HL-60/S4 treated with phorbol 12-myristate 13-acetate at 8.2 ng/mL for 4 days and 3 days (cell line): ENCODE results near the gene MZF1.
"Not testable (repeated sequence)": the region's sequence is repeated elsewhere in the genome, so short reads cannot be mapped to it uniquely, and the experiment has no call there.

Experiments
- in situ Hi-C: fragments of 300-500 bp; cut with MboI; formaldehyde crosslinking; loops from 2 replicates; pipeline ENCODE4 v1.15.0; 2022; ENCODE audit warnings: low sequenced_read_pairs

MZF1 gene

GRCh38 chr19:58572818-58573657 is at the start of gene MZF1:
TSS of gene MZF1 (minus strand) at chr19:58573335. CDS start at chr19:58571389, 1,946 bp downstream.
- in situ Hi-C loops = no loop called here

DNA sequence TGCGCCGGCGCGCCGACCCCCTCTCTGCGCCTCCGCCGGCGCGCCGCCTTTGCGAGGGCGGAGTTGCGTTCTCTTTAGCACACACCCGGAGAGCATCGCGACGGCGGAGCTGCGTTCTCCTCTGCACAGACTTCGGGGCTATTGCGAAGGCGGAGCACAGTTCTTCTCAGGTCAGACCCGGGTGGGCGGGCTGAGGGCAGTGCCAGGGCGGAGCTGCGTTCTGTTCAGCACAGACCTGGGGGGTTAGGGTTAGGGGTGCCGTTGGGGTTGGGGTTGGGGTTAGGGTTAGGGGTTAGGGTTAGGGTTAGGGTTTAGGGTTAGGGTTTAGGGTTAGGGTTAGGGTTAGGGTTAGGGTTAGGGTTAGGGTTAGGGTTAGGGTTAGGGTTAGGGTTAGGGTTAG is 34.1 kb upstream of the MZF1 start:
- in situ Hi-C loops = not testable (repeated sequence)

DNA sequence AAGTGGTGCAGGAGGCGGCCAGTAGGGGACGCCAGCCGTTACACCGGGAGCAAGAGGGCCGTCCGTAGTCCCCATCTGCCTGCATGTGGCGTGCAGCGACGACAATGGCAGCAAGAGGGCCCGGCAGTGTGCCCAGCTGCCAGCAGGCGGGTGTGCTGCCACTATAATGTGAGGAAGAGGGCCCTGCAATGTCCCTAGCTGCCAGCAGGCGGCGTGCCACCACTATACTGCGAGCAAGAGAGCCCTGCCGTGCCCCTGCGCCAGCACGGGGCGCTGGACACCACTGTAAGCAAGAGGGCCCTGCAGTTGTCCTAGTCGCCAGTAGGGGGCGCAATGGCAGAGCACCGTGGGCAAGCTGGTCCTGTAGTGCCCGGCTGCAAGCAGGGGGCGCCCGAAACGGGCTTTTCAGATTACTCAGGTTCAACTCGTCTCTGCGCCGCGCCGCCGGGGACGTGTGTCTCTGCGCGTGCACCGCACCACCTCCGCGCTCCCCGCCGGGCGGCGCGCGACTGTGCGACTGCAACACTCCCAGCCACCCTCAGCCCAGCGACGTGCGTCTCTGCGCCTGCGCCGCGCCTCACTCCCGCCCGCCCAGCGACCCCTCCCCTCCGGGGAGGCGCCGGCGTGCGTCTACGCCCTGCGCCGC is 33.2 kb upstream of the MZF1 start:
- in situ Hi-C loops = not testable (repeated sequence)

DNA sequence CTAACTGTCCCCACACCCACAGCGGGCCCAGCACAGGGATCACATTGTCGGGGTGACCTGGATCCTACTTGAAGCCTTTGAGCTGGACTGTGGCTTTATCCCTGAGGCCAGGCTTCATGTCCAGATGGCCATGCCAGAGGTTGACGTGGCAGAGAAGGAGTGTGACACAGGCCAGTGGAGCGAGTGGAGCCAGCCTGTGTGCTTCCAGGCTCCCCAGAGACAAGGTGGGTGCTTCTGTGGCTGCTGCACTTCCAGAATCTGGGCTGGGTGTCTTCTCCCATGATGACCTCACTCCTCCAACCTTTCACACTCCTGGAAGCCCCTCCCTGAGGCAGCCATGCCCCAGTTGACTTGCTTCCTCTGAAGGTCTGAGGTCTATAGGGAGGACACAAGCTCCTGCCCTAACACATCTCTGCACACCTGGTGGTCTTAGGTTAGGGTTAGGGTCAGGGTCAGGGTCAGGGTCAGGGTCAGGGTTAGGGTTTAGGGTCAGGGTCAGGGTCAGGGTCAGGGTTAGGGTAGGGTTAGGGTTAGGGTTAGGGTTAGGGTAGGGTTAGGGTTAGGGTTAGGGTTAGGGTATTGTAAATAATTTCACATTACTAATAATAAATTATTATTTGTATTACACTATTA is 13.1 kb upstream of the MZF1 start:
- in situ Hi-C loops = no loop called here

- in situ Hi-C loops = no loop called here
Measured at GRCh38 chr19:58585442-58586132, 12.5 kb upstream of the MZF1 start.

- in situ Hi-C loops = no loop called here
Measured at GRCh38 chr19:58584498-58585441, 11.6 kb upstream of the MZF1 start.

DNA sequence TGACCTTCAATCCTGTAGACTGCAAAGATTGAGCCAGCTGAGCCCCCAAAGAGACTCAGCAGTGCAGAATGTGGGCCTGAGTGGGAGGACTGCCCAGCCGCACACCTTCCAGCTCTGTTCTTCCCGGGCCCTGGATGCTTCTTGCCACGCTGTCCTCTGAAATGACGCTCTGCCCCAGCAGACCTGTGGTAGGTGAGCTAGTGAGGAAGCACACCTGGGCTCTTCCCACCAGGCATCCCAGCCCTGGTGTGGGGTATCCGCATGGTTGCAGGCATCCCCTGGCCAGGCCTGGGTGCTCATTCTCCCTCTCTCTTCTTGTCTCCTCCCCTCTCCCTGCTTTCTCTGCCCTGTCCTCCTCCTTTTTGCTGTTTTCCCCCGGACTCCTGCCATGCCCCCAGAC is 9.8 kb upstream of the MZF1 start:
- in situ Hi-C loops = no loop called here

DNA sequence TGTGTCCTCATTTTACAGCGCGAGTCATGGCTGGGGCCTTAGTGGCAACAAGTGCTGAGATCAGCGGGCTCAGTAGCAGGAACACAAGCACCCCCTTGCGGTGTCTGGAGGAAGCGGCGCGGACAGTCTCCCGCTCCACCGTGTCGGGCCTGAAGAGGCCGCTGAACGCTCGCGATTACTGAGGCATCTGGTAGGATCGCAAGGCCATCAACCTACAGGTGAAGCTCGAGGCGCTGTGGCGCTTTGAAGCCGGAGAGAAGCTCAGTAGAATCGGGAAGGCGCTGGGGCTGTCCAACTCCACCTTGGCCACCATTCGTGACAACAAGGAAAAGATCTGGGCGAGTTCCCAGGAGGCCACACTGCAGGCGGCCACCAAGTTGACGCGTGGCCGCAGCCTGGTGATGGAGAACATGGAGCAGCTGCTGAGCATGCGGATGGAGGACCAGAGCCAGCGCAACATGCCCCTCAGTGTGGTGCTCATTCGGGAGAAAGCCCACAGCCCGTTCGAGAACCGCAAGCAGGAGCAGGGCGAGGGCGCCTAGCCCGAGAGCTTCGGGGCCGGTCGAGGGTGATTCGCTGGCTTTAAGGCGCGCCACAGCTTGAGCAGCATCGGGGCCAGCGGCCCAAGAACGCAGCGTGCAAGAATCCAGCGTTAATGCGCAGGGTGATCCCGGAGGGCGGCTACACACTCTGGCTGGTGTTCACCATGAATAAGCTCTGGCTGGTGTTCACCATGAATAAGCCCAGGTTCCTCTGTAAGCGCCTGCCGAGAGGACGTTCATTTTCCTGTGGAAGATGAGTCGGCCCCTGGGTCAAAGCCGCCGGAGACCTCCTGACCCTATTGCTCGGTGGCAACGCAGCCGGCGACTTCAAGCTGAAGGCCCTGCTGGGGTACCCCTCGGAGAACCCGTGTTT is 8.3 kb upstream of the MZF1 start:
- in situ Hi-C loops = no loop called here

GRCh38 chr19:58579473-58580142 is 6.5 kb upstream of the MZF1 start:
- in situ Hi-C loops = no loop called here

DNA sequence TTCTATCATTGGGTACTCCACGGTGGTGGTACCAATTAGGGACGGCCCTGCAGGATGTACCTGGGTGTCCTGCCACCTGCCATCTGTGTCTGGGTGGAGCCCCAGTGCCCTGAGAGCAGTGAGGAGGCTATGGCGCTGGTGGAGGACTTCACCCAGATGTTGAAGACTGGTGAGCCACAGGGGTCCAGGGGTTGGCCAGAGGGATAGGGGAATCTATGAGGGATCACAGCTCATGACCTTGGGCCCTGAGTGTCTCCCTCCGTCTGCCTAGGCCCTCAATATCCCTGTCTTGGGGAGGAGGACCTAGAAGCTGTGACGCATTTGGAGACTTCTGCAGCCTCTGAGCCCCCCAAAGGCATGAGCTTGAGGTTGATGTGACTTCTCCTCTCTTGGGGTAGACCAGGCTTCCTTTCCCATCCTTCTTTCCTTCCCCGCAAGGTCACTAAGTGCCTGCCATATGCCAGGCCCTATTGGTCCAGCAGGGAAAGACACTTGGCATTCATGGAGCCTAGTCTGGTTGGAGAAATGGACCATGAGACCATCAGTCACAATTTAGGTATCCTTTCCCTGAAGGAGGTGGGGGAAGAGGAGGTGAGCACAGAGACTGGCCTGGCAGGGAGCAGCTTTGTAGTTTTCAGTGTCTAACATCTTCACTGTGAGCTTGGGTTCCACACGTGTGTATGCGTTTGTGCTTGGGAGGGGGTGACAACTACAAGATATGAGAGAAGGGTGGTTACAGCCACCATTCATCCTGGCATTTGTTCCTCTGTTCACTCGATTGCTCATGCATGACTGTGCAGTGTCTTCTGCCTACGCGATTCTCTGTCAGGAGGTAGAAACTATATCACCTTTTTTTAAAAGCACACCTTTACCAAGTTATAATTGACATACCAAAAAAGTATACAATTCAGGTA is 5.1 kb upstream of the MZF1 start:
- in situ Hi-C loops = no loop called here

DNA sequence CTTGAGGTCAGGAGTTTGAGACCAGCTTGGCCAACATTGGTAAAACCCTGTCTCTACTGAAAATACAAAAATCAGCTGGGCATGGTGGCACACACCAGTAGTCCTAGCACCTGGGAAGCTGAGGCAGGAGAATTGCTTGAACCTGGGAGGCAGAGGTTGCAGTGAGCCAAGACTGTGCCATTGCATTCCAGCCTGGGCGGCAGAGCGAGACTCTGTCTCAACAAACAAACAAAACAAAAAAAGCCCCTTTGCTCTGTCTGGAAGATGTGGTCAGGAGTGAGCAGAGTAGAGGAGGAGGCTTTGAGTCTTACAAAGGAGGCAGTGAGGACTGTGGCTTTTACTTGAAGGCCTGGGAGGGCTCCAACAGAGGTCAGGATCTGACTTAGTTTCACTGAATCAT is 4.4 kb upstream of the MZF1 start:
- in situ Hi-C loops = not testable (repeated sequence)

DNA sequence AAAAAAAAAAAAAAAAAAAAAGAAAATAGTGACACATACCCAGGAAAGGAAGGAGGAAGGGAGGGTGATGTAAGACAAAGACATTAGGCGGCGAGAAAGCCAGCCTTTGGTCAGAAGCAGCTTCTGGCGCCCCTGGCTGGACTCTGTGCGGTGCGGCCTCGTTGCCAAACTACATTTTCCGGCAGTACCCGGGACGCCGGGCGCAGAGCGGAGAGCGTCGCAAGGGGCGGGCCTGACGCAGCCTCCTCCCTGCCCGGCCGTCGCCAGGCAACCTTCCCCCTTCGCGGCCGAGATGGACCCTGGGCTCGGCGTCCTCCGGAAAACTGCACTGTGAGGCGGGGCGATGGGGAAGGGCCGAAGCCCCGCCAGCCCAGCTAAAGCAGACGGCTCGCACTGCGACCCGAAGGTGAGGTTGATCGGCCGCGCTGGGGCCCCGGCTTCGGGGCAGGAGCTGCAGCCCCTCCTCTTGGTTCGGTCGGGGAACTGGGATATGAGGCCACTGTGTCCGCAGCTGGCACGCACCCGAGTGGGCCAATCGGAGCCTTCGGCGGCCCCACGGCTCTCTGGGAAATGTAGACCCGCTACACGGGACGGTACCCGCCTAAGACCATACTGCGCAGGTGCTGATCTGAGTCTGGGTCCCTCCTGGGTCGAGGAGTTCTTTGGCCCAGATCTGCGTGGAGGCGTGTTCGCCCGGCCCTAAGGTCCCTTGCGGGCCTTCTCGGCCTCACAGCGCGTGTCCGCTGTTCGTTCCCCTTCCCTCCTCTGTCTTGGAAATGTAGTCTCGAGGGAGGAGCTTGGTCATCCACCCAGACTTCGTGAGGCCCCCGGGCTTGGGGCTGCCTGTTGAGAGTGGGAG is 2.3 kb upstream of the MZF1 start:
- in situ Hi-C loops = no loop called here

GRCh38 chr19:58573658-58574164 is 576 bp upstream of the MZF1 start:
- in situ Hi-C loops = no loop called here

DNA sequence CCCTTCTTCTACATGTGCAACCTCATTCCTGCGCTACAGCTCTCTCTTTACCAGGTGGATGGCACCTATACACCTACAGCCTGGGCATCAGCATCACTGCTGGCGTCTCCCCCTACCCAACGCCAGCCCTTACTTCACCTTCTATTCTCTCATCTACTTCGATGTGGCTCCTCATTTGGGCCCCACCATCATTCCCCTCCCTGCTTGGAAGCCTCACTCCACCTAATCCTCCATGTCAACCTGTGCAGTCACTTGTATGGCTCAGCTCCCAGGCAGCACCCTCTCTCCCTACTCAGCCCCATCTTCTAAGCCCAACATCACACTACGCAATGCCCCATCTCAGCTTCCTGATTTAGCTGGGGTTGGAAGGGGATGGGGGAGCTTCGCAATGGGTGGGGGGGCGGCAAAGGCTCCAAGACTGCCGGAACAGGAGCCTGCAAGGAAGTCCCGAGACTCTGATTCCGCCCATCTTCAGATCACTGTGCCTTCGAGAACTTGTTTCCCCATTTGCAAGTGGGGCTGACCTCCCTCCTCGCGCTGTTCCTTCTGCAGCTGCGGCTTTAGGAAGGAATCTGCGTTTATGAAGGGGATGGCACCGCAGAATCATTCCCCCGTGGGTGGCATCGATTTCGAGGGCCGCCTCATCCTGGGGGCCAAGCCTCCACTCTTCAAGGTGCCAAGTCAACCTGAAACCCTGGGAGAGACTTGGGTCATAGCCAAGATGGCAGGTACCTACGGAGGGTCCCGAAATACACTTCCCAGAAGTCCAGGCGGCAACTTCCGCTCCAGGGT is 913 bp downstream of the MZF1 start:
- in situ Hi-C loops = no loop called here

- in situ Hi-C loops = no loop called here
Measured at GRCh38 chr19:58571575-58571947, 1.6 kb downstream of the MZF1 start.
